NCI-H524 treated with DMSO at 0.1 percent for 48 hours (cell line): Measurements from ENCODE around the gene CLSTN1.

ENCODE experiments used
- DNase-seq: peaks from one replicate; lab custom pipeline; 2025; lab: John Stamatoyannopoulos, UW

The CLSTN1 gene

DNA sequence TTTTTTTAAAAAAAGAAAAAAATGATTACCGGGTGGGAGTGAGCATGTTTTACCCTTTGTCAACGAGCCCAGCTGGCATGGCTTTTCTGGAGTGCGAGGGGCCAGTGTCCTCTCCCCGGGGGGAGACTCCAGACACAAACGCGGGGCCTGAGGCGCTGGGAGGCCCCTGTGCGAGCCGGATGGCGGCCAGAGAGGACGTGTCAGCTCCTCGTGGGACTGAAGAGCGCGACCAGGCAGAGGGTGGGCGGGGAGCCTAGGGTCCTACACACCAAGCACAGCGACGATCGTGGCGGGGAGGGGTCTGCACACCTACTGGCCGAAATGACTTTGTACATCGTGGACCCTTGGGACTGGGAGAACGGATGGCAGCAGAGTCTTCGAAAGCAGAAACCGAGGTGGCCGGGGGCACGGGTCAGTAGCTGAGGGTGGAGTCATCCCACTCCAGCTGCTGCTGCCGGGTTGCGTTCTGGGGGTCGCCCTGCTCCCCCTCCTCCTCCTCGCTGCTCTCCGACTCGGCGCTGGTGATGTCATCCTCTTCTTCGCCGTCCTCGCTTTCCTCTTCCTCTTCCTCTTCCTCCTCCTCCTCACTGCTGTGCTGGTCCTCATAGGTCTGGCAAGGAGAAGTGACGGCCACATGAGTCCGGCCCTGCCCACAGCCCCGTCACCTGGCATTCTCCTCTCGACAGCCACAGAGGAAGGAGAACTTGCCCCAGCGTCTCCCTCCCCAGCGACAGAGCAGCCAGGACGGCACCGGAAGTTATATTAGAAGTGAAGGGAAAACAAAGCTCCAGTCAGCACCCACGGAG is 93.5 kb downstream of the CLSTN1 start:
- DNase-seq, result no peak

DNA sequence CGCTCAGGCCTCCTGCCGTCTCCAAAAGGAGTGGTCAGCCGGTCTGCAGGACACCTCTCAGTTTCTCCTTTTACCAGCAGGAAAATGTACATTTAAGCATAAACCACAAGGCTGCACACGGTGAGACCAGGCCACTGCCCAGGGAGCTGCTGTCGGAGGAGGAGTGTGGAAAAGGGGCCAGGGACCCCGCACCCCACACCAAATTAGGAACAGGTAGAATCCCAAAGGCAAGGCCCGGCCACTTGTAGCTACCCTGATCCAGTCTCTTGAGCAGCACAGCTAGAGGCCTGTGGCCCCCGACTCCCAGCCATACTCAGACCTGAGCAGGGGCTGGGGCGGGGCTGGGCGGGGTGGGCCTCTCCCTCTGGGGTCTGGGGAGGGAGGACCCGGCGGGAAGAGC is 94.2 kb downstream of the CLSTN1 start:
- no peak for DNase-seq

DNA sequence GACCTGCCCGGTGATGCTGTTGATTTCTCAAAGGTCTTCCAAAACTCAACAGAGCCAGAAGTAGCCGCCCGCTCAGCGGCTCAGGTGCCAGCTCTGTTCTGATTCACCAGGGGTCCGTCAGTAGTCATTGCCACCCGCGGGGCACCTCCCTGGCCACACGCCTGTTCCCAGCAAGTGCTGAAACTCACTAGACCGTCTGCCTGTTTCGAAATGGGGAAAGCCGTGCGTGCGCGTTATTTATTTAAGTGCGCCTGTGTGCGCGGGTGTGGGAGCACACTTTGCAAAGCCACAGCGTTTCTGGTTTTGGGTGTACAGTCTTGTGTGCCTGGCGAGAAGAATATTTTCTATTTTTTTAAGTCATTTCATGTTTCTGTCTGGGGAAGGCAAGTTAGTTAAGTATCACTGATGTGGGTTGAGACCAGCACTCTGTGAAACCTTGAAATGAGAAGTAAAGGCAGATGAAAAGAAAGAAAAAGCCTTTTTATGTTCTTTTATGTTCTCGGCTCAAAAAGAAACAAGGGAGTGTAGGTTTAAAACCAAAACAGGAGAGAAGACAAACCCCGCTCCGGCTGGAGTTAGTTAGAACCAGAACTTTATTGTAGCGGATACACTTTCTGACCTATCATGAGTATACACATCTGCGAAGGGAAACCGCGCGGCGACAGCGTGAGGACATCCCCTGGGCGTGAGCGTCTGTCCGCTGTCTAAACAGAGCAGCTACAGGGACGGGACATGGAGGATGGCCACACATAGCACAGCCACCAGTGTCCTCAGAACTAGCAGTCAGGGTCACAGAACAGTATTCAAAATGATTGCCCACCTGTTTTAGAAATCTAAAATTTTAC is 95.1 kb downstream of the CLSTN1 start:
- no peak for DNase-seq

DNA sequence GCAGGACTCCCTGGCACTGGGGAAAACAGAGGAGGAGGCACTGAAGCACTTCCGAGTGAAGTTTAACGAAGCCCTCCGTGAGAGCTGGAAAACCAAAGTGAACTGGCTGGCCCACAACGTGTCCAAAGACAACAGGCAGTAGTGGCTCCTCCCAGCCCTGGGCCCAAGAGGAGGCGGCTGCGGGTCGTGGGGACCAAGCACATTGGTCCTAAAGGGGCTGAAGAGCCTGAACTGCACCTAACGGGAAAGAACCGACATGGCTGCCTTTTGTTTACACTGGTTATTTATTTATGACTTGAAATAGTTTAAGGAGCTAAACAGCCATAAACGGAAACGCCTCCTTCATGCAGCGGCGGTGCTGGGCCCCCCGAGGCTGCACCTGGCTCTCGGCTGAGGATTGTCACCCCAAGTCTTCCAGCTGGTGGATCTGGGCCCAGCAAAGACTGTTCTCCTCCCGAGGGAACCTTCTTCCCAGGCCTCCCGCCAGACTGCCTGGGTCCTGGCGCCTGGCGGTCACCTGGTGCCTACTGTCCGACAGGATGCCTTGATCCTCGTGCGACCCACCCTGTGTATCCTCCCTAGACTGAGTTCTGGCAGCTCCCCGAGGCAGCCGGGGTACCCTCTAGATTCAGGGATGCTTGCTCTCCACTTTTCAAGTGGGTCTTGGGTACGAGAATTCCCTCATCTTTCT is 96.7 kb downstream of the CLSTN1 start:
- DNase-seq, result no peak

DNA sequence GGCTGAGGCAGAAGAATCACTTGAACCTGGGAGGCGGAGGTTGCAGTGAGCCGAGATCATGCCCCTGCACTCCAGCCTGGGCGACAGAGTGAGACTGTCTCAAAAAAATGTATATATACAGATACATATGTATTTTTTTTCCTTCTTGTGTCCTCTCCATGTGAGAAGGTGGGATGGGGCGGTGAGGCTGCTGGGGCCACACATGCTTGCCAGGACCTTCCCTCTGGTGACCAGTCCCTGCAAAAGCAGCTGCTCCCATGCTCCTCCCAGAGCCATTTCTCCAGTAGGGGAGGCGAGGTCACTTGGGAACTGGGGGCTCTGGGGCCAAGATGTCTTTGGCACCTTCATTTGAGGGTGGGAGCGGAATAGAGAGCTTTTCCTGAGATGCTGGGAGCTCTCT is 97.4 kb downstream of the CLSTN1 start:
- no peak for DNase-seq

DNA sequence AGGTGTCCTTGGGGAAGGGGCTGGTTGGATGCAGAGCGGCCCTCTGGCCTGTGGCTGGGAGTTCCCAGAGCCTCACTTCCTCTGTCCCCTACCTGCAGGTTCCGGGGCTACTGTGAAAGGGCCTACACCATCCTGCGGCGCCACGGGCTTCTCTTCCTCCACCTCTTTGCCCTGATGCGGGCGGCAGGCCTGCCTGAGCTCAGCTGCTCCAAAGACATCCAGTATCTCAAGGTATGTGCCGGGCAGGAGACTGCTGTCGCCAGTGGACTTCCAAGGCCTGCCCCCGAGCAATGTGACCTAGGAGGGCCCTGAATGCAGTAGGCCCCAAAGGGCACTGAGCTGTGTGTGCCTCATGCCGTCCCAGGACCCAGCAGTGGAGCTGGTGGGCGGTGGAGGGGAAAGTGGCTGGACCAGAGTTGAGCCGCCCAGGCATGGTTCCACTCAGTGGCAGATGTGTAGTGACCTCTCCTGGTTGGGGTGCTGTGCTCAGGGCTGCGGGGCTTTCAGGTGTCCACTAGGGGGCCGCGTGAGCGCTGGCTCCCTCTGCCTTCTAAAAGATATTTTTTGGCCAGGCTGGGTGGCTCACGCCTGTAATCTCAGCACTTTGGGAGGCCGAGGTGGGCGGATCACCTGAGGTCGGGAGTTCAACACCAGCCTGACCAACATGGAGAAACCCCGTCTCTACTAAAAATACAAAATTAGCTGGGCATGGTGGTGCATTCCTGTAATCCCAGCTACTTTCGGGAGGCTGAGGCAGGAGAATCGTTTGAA is 98.9 kb downstream of the CLSTN1 start:
- DNase-seq, result no peak

DNA sequence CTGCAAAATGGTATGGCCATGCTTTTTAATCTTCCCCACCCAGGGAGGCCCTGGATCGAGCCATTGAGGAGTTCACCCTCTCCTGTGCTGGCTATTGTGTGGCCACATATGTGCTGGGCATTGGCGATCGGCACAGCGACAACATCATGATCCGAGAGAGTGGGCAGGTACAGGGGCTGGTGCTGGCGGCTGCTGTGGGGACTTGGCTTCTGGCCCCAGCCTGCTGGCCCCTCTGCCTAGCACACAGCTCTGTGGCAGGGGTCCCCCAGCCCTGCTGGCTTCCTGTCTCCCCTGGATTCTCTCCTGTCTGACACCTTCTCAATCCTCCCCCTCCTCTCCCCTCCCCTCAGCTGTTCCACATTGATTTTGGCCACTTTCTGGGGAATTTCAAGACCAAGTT is 99.8 kb downstream of the CLSTN1 start:
- no peak for DNase-seq

DNA sequence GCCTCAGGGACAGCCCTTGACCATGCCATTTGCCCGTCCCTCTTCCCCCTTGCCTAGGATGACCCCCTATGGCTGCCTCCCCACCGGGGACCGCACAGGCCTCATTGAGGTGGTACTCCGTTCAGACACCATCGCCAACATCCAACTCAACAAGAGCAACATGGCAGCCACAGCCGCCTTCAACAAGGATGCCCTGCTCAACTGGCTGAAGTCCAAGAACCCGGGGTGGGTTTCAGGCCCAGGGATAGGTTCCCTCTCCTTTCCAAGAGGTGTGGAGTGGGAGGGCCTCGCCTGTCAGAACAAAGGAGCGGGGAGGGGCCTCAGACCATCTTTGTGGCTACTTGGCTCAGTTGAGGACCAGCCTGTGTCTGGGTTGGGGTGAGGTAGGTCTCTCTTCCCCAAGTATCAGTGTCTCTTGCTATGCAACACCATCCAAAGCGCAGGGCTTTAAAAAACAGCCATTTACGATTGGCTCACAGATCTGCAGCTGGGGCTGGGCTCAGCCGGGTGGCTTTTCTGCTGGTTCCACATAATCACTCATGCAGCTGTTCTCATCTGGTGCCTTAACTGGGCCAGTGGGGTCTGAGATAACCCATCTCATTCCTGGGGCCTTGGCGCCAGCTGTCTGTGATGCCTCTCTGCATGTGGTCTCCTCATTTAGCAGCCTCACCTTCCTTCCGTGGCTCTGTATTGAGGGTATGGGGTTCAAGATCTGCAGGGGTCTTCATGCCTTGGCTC is 100.5 kb downstream of the CLSTN1 start:
- DNase-seq, result no peak

DNA sequence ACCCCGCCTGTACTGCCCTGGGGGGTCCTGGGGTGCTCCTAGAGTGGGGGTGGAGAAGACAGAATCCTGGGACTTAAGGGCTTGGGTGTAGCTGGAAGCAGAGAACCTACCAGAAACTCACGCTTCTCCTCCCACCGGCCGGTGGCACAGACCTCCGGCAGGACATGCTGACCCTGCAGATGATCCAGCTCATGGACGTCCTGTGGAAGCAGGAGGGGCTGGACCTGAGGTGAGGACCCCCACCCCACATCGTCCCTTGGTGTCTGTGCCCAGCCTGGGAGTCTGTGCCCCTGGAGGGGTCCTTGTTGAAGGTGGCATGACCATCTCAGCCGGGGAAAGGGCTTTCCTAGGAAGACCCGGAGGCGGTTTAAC is 101.4 kb downstream of the CLSTN1 start:
- no peak for DNase-seq

DNA sequence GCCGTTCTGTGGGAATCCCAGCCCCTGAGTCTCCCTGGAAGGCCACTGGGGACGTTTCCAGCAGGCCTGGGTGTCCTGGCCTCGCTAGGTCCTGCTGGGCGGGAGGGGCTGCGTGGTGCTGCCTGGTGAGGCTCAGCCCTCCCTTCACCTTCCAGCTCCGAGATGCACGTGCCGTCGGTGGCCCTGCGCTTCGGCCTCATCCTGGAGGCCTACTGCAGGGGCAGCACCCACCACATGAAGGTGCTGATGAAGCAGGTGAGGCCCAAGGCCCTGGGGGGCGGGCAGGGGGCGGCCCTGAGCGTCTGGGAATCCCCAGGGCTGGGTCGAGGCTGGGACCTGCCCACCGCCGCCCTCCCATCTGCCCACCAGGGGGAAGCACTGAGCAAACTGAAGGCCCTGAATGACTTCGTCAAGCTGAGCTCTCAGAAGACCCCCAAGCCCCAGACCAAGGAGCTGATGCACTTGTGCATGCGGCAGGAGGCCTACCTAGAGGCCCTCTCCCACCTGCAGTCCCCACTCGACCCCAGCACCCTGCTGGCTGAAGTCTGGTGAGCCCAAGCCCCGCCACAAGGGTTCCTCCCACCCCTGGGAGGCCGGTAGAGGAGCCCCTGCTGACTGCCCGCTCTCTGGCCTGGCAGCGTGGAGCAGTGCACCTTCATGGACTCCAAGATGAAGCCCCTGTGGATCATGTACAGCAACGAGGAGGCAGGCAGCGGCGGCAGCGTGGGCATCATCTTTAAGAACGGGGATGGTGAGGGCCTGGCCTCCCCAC is 102.0 kb downstream of the CLSTN1 start:
- DNase-seq, result no peak

DNA sequence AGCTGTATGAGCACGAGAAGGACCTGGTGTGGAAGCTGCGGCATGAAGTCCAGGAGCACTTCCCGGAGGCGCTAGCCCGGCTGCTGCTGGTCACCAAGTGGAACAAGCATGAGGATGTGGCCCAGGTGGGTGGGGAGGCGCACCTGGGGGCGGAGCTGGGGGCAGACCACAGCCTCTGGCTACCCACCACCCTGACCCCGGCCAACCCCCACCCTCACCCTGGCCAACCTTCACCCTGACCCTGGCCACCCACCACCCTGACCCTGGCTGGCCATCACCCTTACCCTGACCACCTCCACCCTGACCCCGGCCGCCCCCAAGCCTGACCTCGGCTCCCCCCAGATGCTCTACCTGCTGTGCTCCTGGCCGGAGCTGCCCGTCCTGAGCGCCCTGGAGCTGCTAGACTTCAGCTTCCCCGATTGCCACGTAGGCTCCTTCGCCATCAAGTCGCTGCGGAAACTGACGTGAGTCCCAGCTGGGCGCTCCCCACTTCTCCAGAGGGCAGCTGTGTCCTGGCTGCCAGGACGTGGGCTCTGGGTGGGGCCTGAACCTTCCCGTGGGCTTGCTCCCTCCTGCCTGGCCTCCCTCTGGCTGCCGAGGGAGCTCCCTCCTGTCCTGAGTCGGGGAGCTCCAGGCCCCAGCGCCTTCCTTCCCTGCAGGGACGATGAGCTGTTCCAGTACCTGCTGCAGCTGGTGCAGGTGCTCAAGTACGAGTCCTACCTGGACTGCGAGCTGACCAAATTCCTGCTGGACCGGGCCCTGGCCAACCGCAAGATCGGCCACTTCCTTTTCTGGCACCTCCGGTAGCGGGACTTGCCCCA is 102.8 kb downstream of the CLSTN1 start:
- no peak for DNase-seq

DNA sequence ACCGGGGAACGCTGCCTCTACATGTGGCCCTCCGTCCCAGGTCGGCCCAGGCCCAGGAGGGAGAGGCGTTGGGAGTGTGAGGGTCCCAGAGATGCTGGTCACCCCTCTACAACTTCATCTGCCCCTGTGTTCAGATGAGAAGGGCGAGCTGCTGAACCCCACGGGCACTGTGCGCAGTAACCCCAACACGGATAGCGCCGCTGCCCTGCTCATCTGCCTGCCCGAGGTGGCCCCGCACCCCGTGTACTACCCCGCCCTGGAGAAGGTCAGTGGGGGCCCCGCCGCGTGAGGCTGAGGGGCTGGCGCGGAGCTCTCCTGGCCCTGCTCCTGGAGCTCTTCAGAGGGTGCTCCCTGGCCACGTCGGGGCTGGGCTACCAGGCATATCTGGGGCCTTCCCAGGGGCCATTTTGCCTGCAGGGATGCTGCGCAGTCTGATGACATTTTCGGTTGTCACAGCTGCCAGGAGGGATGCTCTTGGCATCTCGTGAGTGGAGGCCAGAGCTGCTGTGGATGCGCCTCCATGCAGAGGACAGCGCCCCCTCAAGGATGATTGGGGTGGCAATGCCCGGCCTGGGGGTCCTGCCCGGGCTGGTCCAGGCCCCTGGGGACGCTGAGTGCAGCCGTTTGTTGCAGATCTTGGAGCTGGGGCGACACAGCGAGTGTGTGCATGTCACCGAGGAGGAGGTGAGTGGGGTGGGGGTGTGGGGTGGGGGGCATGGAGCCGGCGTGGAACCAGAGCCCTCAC is 103.6 kb downstream of the CLSTN1 start:
- no peak for DNase-seq

DNA sequence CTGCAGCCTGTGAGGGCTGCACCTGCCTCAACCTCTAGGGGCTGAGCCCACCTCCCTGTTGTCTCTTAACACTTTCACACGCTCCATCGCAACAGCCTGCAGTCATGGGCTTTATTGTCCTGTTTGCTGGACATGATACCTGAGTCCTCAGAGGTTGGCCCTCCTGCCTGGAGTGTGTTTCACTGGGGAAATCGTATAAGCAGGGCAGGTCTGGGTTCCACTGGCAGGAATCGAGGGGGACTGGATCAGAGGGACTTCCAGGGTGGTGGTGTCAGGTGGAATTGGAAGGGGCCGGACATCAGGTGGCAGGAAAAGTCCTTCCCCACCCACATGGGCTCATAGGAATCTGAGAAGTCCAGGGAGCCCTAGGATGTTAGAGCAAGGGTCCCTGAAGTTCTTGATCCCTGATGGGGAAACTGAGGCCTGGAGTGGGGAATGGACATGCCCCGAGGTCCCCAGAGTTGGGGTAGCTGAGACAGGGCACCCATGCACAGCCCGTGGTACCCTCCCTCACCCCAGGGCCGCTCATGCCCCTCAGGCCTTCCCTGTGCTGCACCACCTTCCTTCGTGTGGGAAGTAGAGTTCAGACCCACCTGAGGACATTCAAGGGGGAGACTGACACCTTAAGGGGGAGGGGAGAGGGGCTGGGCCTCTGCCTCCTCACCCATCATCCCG is 105.6 kb downstream of the CLSTN1 start:
- DNase-seq, result no peak

DNA sequence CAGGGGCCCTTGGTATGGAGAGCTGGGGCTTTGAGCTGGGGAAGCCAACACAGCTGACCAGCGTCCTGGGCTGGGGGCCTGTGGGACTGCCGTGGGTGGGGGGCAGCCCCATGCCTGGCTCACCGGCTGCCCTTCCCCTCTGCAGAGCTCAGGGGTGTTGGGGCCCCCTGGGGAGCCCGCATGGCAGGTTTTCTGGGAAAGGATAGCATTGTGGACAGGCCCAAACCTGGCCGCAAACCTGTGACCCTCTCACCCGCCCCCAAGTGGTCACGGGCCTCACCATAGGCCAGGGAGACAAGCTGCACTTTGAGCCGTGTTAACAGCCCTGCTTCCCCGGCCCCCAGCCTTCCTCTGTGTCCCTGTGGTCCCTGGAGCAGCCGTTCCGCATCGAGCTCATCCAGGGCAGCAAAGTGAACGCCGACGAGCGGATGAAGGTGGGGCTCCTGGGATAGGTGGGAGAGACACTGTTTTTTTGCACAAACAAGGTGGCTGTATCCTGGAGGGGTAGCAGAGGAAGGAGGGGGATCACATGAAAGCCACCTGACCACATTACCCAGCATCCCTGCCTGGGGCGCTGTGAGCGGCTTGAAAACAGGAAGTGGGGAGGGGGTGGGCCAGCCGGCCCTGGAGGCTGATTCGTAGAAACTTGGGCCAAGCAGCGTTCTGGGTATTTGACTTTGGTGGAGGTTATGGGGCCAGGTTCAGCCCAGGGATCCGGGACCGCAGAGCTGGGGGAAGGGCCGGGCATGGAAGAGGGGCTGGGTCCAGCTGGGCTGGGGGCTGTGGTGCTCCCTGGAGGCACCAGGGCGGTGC is 106.4 kb downstream of the CLSTN1 start:
- no peak for DNase-seq

DNA sequence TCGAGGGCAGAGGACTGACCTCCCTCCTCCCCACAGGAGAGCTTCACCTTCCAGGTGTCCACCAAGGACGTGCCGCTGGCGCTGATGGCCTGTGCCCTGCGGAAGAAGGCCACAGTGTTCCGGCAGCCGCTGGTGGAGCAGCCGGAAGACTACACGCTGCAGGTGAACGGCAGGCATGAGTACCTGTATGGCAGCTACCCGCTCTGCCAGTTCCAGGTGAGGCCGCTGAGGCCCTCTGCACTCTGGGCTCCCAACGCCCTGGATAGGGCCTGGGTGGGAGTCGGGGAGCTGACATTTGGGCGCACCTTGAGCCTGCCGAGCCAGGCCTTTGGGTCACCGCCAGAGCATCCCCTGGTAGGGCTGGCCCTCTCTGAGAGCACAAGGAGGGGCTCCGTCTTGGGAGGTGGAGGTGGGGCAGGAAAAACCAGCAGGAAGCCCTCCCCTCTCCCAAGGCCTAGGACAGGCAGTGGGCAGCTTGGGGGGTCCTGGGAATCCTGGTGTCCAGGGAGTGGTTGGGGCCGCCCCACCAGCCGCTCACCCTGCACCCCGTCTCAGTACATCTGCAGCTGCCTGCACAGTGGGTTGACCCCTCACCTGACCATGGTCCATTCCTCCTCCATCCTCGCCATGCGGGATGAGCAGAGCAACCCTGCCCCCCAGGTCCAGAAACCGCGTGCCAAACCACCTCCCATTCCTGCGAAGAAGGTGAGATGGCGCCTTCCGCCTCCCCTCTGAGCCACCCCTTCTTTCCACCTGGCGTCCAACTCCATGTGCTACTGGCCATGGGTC is 107.2 kb downstream of the CLSTN1 start:
- DNase-seq, result no peak

DNA sequence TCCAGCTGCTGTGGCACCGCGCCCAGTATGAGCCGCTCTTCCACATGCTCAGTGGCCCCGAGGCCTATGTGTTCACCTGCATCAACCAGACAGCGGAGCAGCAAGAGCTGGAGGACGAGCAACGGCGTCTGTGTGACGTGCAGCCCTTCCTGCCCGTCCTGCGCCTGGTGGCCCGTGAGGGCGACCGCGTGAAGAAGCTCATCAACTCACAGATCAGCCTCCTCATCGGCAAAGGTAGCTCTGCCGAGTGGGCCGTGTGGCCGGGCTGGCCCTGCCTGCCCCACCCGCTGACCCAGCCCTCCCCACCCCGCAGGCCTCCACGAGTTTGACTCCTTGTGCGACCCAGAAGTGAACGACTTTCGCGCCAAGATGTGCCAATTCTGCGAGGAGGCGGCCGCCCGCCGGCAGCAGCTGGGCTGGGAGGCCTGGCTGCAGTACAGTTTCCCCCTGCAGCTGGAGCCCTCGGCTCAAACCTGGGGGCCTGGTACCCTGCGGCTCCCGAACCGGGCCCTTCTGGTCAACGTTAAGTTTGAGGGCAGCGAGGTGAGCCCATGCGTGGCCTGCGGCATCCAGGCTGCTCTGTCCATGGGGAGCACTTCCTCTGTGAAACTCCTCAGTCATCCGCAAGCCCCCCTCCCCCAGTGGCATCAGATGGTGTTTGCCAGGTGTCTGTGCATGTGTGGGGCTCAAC is 108.1 kb downstream of the CLSTN1 start:
- no peak for DNase-seq
